DMS 273 treated with DMSO at 0.1 percent for 48 hours (cell line): ENCODE data around the gene UCKL1.
"Not testable (repeated sequence)": the region's sequence is repeated elsewhere in the genome, so short reads cannot be mapped to it uniquely, and the experiment has no call there.

Source experiments
- DNase-seq: peaks from one replicate; lab custom pipeline; 2025; lab: John Stamatoyannopoulos, UW

Gene UCKL1

GRCh38 chr20:63955827-63956663, at the start of gene UCKL1:
TSS of gene UCKL1 (minus strand) at chr20:63956416. CDS start at chr20:63956372, 44 bp downstream.
- DNase-seq: no peak

GRCh38 chr20:64005394-64005793, 49.2 kb upstream of the UCKL1 start:
- DNase-seq: no peak

- no peak for DNase-seq
These were observed 47.9 kb upstream of the UCKL1 start for GRCh38 chr20:64003960-64004725.

GRCh38 chr20:64001607-64002011, 45.4 kb upstream of the UCKL1 start:
- peak; percentile 93 for DNase-seq

GRCh38 chr20:64000906-64001305, 44.7 kb upstream of the UCKL1 start:
- DNase-seq: peak; percentile 40

GRCh38 chr20:63982937-63983336, 26.7 kb upstream of the UCKL1 start:
- no peak for DNase-seq

- peak; percentile 86 for DNase-seq
These were observed 24.9 kb upstream of the UCKL1 start, which contains the start of gene PRPF6 for GRCh38 chr20:63980806-63981728. TSS of gene PRPF6 (plus strand) at chr20:63981132. CDS start at chr20:63981246, 114 bp downstream.

GRCh38 chr20:63980317-63980805, 24.1 kb upstream of the UCKL1 start:
- no peak for DNase-seq

GRCh38 chr20:63979557-63980316, 23.5 kb upstream of the UCKL1 start, which contains the start of gene SAMD10:
TSS of gene SAMD10 (minus strand) at chr20:63979642. CDS start at chr20:63979467, 175 bp downstream.
- DNase-seq: peak; percentile 61

- DNase-seq: no peak
These were observed 23.0 kb upstream of the UCKL1 start for GRCh38 chr20:63979229-63979556.

GRCh38 chr20:63978319-63979228, 22.4 kb upstream of the UCKL1 start:
- DNase-seq: no peak

GRCh38 chr20:63977739-63978276, 21.6 kb upstream of the UCKL1 start:
- no peak for DNase-seq

GRCh38 chr20:63976980-63977738, 20.9 kb upstream of the UCKL1 start:
- no peak for DNase-seq

- DNase-seq: not testable (repeated sequence)
These were observed 20.3 kb upstream of the UCKL1 start for GRCh38 chr20:63976511-63976910.

- no peak for DNase-seq
These were observed 18.4 kb upstream of the UCKL1 start for GRCh38 chr20:63974402-63975200.

- peak; percentile 60 for DNase-seq
These were observed 17.6 kb upstream of the UCKL1 start for GRCh38 chr20:63973636-63974401.

GRCh38 chr20:63973160-63973479, 16.9 kb upstream of the UCKL1 start:
- no peak for DNase-seq
